HCT116 (cell line): ENCODE results near the gene CHSY1. TPM values are rescaled to one million over a fixed set of nuclear protein-coding genes. Genes with fewer than 3 reads are reported as not detected.

ENCODE experiments used
- ATAC-seq: fragments of 200-7000 bp; cut with Tn5 transposase; 2 replicates; pipeline ENCODE4 v1.9.1; 2020; ENCODE audit warnings: mild to moderate bottlenecking, moderate library complexity
- BruUV-seq: library from RNA; stranded (reverse); fragments of 400-500 nt; replicated peaks from 2 replicates; lab custom pipeline; 2021; lab: Mats Ljungman, UMichigan
- CTCF ChIA-PET: fragments of 300-600 bp; sonication (Branson Sonifier 250); formaldehyde crosslinking; loops from one replicate; lab custom pipeline; 2021; ENCODE audit warnings: antibody characterized with exemption; lab: Charles Lee
- POLR2A ChIA-PET: fragments of 300-600, 350-600 bp; sonication (Branson Sonifier 250); formaldehyde crosslinking; loops from one replicate; lab custom pipeline; 2021; ENCODE audit warnings: antibody characterized with exemption; lab: Charles Lee
- RAD21 ChIA-PET, 2 experiments: fragments of 300-600 bp; sonication (Branson Sonifier 250); formaldehyde crosslinking; loops; one replicate each; lab custom pipeline; 2023; ENCODE audit warnings: low total read pairs in 2 of 2; ENCODE audit not compliant: uncharacterized antibody in 2 of 2, unreplicated experiment in 2 of 2, low non-redundant PET in 1 of 2; lab: Charles Lee
- DNase-seq: peaks from one replicate; pipeline ENCODE4 v3.0.0-alpha.2; 2010; ENCODE audit warnings: low read depth, low spot score
- H2AFZ ChIP-seq: fragments of 200-600 bp; shearing (Covaris generic), sonication (generic); 2 replicates; pipeline ENCODE4 v1.6.1; 2017; ENCODE audit warnings: low read depth, mixed run types, mixed read lengths, antibody characterized with exemption, low read length; ENCODE audit not compliant: poor library complexity, severe bottlenecking
- H3K27ac ChIP-seq: 2 replicates; pipeline ENCODE4 v1.5.1; 2012; ENCODE audit warnings: low read depth, low read length
- H3K27me3 ChIP-seq: fragments of 200-600 bp; sonication (generic); 2 replicates; pipeline ENCODE4 v1.6.1; 2016; ENCODE audit warnings: mixed run types, low read length, mixed read lengths; ENCODE audit not compliant: insufficient read depth
- H3K36me3 ChIP-seq, 2 experiments: fragments of 200-500 bp in 1 of 2; fragments of 200-600 bp in 1 of 2; sonication (Bioruptor generic) in 1 of 2; sonication (generic) in 1 of 2; 2 replicates each; pipeline versions ENCODE4 v1.5.1 to v1.6.1; 2014 to 2016; ENCODE audit warnings: low read length in 2 of 2, inconsistent platforms in 1 of 2, mixed read lengths in 1 of 2, mixed run types in 1 of 2; ENCODE audit not compliant: insufficient read depth in 2 of 2, control insufficient read depth in 1 of 2
- H3K4me1 ChIP-seq, 2 experiments: fragments of 200-600 bp in 1 of 2; sonication (generic) in 1 of 2; 2 replicates each; pipeline versions ENCODE4 v1.5.1 to v1.6.1; 2012 to 2017; ENCODE audit warnings: low read length in 2 of 2, inconsistent platforms in 1 of 2, mild to moderate bottlenecking in 1 of 2, mixed read lengths in 1 of 2, mixed run types in 1 of 2, moderate library complexity in 1 of 2; ENCODE audit not compliant: insufficient read depth in 2 of 2, control insufficient read depth in 1 of 2
- H3K4me2 ChIP-seq: fragments of 200-600 bp; sonication (generic); 2 replicates; pipeline ENCODE4 v1.6.1; 2017; ENCODE audit warnings: mixed run types, low read length, mixed read lengths
- H3K4me3 ChIP-seq, 2 experiments: fragments of 200-600 bp in 1 of 2; sonication (generic) in 1 of 2; replicated peaks in 1 of 2; 2 replicates each; pipeline ENCODE4 v1.5.1; 2011 to 2016; ENCODE audit warnings: low read length in 2 of 2, control low read depth in 1 of 2, low read depth in 1 of 2, mild to moderate bottlenecking in 1 of 2, mixed read lengths in 1 of 2, mixed run types in 1 of 2
- H3K79me2 ChIP-seq: fragments of 200-600 bp; sonication (generic); 2 replicates; pipeline ENCODE4 v1.6.1; 2017; ENCODE audit warnings: mild to moderate bottlenecking, mixed run types, low read length, moderate library complexity, mixed read lengths; ENCODE audit not compliant: insufficient read depth
- H3K9ac ChIP-seq: fragments of 200-600 bp; sonication (generic); 2 replicates; pipeline ENCODE4 v1.6.1; 2016; ENCODE audit warnings: low read length, mixed read lengths
- H3K9me2 ChIP-seq: fragments of 200-600 bp; sonication (generic), shearing (Covaris generic); 2 replicates; pipeline ENCODE4 v1.6.1; 2017; ENCODE audit warnings: mixed run types, mild to moderate bottlenecking, moderate library complexity; ENCODE audit not compliant: insufficient read depth
- H3K9me3 ChIP-seq, 2 experiments: fragments of 200-500 bp in 1 of 2; fragments of 200-600 bp in 1 of 2; sonication (Bioruptor generic) in 1 of 2; sonication (generic) in 1 of 2; 2 replicates each; pipeline ENCODE4 v1.6.1; 2014 to 2017; ENCODE audit warnings: low read length in 2 of 2, mixed read lengths in 2 of 2, inconsistent platforms in 1 of 2, low read depth in 1 of 2, mild to moderate bottlenecking in 1 of 2, mixed run types in 1 of 2, moderate library complexity in 1 of 2; ENCODE audit not compliant: control insufficient read depth in 1 of 2, insufficient read depth in 1 of 2
- H4K20me1 ChIP-seq: fragments of 200-600 bp; sonication (generic), shearing (Covaris generic); 2 replicates; pipeline ENCODE4 v1.6.1; 2017; ENCODE audit warnings: mixed run types, mild to moderate bottlenecking, moderate library complexity; ENCODE audit not compliant: insufficient read depth
- CBX3 ChIP-seq: IDR thresholded peaks from 2 replicates; pipeline ENCODE4 v1.6.1; 2012; ENCODE audit warnings: low read depth
- EGR1 ChIP-seq: IDR thresholded peaks from 2 replicates; pipeline ENCODE4 v1.6.1; 2012; ENCODE audit warnings: low read depth
- JUND ChIP-seq: IDR thresholded peaks from 2 replicates; pipeline ENCODE4 v1.6.1; 2012
- SIN3A ChIP-seq: IDR thresholded peaks from 2 replicates; pipeline ENCODE4 v1.6.1; 2012; ENCODE audit warnings: low read depth
- TCF7L2 ChIP-seq: IDR thresholded peaks from 2 replicates; pipeline ENCODE4 v1.7.0; 2011; ENCODE audit warnings: borderline replicate concordance, inconsistent platforms; ENCODE audit not compliant: insufficient read depth, insufficient read length; ENCODE audit errors: extremely low read depth
- ZFX ChIP-seq: fragments of 450-650 bp; IDR thresholded peaks from 2 replicates; pipeline ENCODE4 v1.6.1; 2017
- intact Hi-C: fragments of 100-400 bp; cut with micrococcal nuclease; formaldehyde crosslinking; loops from 2 replicates; pipeline ENCODE4 v1.10.0; 2022
- total RNA-seq: library from RNA; stranded (reverse); gene quantifications from one replicate; pipeline ENCODE4 v1.2.1, GENCODE V29; 2021; ENCODE audit not compliant: unreplicated experiment
- TF ChIP-seq, protein P1 (sequence below): IDR thresholded peaks from 2 replicates; pipeline ENCODE4 v1.6.1; 2012; ENCODE audit warnings: low read depth
- TF ChIP-seq, protein P2 (sequence below): IDR thresholded peaks from 2 replicates; pipeline ENCODE4 v1.6.1; 2011; ENCODE audit warnings: mild to moderate bottlenecking, low read length, moderate library complexity; ENCODE audit not compliant: insufficient replicate concordance; ENCODE audit errors: extremely low read depth

The CHSY1 gene
- total RNA-seq, 1 experiment from 2014 or later = 25.4 TPM

DNA sequence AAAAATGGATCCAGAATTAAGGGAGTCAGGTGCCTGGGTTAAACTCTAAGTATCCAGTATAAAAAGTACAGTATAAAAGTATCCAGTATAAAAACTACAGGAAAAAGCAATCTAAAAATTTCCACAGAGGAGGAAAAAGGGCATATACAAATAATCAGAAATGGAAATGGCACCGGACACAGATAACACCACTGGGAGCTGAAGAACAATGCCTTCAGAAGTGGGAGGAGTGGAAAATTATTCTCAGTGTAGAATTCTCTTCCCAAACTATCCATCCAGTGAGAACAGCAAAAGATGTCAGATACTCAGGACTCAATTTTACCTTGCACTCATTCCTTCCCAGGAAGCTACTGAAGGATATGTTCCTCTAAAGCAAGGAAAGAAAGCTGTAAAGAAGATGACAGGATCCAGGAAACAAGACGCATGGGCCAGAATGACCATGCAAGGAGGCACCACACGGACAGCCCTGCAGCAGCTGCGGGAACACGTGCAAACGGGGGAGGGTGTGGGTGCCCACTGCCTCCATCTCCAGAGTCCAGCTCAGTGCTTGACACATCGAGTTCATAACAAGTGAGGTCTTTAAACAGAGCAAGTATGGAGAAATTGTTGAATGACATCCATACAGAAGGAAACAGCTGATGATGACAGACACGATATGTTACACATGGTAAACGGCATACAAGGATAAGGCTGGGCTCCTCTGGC lies 68.5 kb downstream of the CHSY1 start:
- POLR2A ChIA-PET = no interaction called here
- Histone ChIP-seq H3K27me3 (no peaks in the 10 kb centered on the region), H2AFZ (no peak overlapping the region), H3K9me3 (no peaks in the 10 kb centered on the region), H3K4me2 (no peak overlapping the region), H3K36me3 (peaks cover 1 to 4% of the 10 kb centered on the region in 2 experiments; a peak in 1 of 4 replicates), H3K4me1 (no peaks in the 10 kb centered on the region), H3K9me2 (no peaks in the 10 kb centered on the region), H3K27ac (no peak overlapping the region), H4K20me1 (peaks cover 10% of the 10 kb centered on the region; the same call in 1 of the 2 replicates), H3K9ac (no peak overlapping the region), H3K4me3 (no peak overlapping the region)
- DNase-seq = no peak
- RAD21 ChIA-PET = no interaction called here
- ATAC-seq = no peak
- intact Hi-C loops = no loop called here
- no TSS peak for BruUV-seq
- CTCF ChIA-PET = no interaction called here
- TF ChIP-seq TCF7L2 (no peak), JUND (no peak), ZFX (no peak), EGR1 (no peak), SIN3A (no peak), CBX3 (no peak)
- TF ChIP-seq, protein P1, sequence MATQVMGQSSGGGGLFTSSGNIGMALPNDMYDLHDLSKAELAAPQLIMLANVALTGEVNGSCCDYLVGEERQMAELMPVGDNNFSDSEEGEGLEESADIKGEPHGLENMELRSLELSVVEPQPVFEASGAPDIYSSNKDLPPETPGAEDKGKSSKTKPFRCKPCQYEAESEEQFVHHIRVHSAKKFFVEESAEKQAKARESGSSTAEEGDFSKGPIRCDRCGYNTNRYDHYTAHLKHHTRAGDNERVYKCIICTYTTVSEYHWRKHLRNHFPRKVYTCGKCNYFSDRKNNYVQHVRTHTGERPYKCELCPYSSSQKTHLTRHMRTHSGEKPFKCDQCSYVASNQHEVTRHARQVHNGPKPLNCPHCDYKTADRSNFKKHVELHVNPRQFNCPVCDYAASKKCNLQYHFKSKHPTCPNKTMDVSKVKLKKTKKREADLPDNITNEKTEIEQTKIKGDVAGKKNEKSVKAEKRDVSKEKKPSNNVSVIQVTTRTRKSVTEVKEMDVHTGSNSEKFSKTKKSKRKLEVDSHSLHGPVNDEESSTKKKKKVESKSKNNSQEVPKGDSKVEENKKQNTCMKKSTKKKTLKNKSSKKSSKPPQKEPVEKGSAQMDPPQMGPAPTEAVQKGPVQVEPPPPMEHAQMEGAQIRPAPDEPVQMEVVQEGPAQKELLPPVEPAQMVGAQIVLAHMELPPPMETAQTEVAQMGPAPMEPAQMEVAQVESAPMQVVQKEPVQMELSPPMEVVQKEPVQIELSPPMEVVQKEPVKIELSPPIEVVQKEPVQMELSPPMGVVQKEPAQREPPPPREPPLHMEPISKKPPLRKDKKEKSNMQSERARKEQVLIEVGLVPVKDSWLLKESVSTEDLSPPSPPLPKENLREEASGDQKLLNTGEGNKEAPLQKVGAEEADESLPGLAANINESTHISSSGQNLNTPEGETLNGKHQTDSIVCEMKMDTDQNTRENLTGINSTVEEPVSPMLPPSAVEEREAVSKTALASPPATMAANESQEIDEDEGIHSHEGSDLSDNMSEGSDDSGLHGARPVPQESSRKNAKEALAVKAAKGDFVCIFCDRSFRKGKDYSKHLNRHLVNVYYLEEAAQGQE = no peak
- TF ChIP-seq, protein P2, sequence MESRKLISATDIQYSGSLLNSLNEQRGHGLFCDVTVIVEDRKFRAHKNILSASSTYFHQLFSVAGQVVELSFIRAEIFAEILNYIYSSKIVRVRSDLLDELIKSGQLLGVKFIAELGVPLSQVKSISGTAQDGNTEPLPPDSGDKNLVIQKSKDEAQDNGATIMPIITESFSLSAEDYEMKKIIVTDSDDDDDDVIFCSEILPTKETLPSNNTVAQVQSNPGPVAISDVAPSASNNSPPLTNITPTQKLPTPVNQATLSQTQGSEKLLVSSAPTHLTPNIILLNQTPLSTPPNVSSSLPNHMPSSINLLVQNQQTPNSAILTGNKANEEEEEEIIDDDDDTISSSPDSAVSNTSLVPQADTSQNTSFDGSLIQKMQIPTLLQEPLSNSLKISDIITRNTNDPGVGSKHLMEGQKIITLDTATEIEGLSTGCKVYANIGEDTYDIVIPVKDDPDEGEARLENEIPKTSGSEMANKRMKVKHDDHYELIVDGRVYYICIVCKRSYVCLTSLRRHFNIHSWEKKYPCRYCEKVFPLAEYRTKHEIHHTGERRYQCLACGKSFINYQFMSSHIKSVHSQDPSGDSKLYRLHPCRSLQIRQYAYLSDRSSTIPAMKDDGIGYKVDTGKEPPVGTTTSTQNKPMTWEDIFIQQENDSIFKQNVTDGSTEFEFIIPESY = no peak
- TF ChIP-seq, all 23 proteins: peak for 0
- H3K79me2 ChIP-seq = peaks cover 81% of the 10 kb centered on the region
